ENCODE results near the gene DESI2.
"Not testable (repeated sequence)": the region's sequence is repeated elsewhere in the genome, so short reads cannot be mapped to it uniquely, and the experiment has no call there.

The DESI2 gene

GRCh38 chr1:244660595-244660994 is 7.7 kb downstream of the DESI2 start:
- Histone ChIP-seq H3K4me3 (ENCODE audit: insufficient read depth in 1 of 2, low read depth in 1 of 2, low read length in 2 of 2) (no peak overlapping the region), H4K8ac (ENCODE audit: low read length) (no peak overlapping the region), H2BK5ac (ENCODE audit: low read depth, low read length, poor library complexity, severe bottlenecking) (no peak overlapping the region), H3K9me3 (ENCODE audit: control insufficient read depth, low read length) (no peaks in the 10 kb centered on the region), H3K4ac (ENCODE audit: low read depth in 1 of 2, low read length in 2 of 2) (no peak overlapping the region), H3K18ac (ENCODE audit: low read depth in 1 of 2, low read length in 2 of 2) (no peak overlapping the region), H3K79me1 (replicated peaks; ENCODE audit: low read length, poor library complexity, severe bottlenecking) (peaks cover 13% of the 10 kb centered on the region), H3K23ac (ENCODE audit: low read length in 2 of 2) (no peak overlapping the region), H3K27me3 (ENCODE audit: control insufficient read depth in 1 of 2, insufficient read depth in 1 of 2, low read length in 2 of 2) (no peaks in the 10 kb centered on the region), H4K91ac (ENCODE audit: low read length) (no peak overlapping the region), H3K14ac (ENCODE audit: low read length in 2 of 2) (no peak overlapping the region), H2BK15ac (ENCODE audit: low read depth, poor library complexity, severe bottlenecking) (no peak overlapping the region), H3K27ac (ENCODE audit: low read length, poor library complexity, severe bottlenecking) (no peak overlapping the region), H2BK12ac (ENCODE audit: low read length in 2 of 2) (no peak overlapping the region), H3K9ac (ENCODE audit: low read length) (no peak overlapping the region), H3K4me1 (ENCODE audit: control insufficient read depth, insufficient read depth, low read depth, low read length) (no peaks in the 10 kb centered on the region), H2BK120ac (ENCODE audit: low read depth, low read length) (no peak overlapping the region), H3K36me3 (ENCODE audit: control insufficient read depth in 1 of 2, insufficient read depth in 2 of 2, low read depth in 1 of 2, low read length in 2 of 2) (peaks cover 0 to 17% of the 10 kb centered on the region in 2 experiments), H2AFZ (ENCODE audit: low read depth, low read length) (no peak overlapping the region), H3K4me2 (ENCODE audit: low read length, poor library complexity, severe bottlenecking) (no peak overlapping the region), H2AK5ac (ENCODE audit: low read length, severe bottlenecking) (no peak overlapping the region)
- no peak for DNase-seq
- 98% methylated on average over 2 of the region's 3 CpGs for WGBS

- not testable (repeated sequence) for H3K9me3 ChIP-seq (ENCODE audit: control insufficient read depth, low read length); DNase-seq; H3K4me1 ChIP-seq (ENCODE audit: control insufficient read depth, insufficient read depth, low read depth, low read length); H4K8ac ChIP-seq (ENCODE audit: low read length); H2BK5ac ChIP-seq (ENCODE audit: low read depth, low read length, poor library complexity, severe bottlenecking); H2AFZ ChIP-seq (ENCODE audit: low read depth, low read length); H2BK12ac ChIP-seq (ENCODE audit: low read length in 2 of 2); H3K4ac ChIP-seq (ENCODE audit: low read depth in 1 of 2, low read length in 2 of 2); H3K23ac ChIP-seq (ENCODE audit: low read length in 2 of 2); H3K4me3 ChIP-seq (ENCODE audit: insufficient read depth in 1 of 2, low read depth in 1 of 2, low read length in 2 of 2); H3K14ac ChIP-seq (ENCODE audit: low read length in 2 of 2); H2AK5ac ChIP-seq (ENCODE audit: low read length, severe bottlenecking); H3K18ac ChIP-seq (ENCODE audit: low read depth in 1 of 2, low read length in 2 of 2); H3K27ac ChIP-seq (ENCODE audit: low read length, poor library complexity, severe bottlenecking); H2BK15ac ChIP-seq (ENCODE audit: low read depth, poor library complexity, severe bottlenecking); H4K91ac ChIP-seq (ENCODE audit: low read length); H2BK120ac ChIP-seq (ENCODE audit: low read depth, low read length); H3K27me3 ChIP-seq (ENCODE audit: control insufficient read depth in 1 of 2, insufficient read depth in 1 of 2, low read length in 2 of 2); H3K4me2 ChIP-seq (ENCODE audit: low read length, poor library complexity, severe bottlenecking); H3K9ac ChIP-seq (ENCODE audit: low read length)
- H3K79me1 ChIP-seq (replicated peaks; ENCODE audit: low read length, poor library complexity, severe bottlenecking): peaks cover 14% of the 10 kb centered on the region
- H3K36me3 ChIP-seq (ENCODE audit: control insufficient read depth in 1 of 2, insufficient read depth in 2 of 2, low read depth in 1 of 2, low read length in 2 of 2): peaks cover 0 to 17% of the 10 kb centered on the region in 2 experiments
- WGBS: 100% methylated on average over 1 of the region's 4 CpGs
Measured at GRCh38 chr1:244661569-244662312, 8.8 kb downstream of the DESI2 start.

- Histone ChIP-seq H3K4me1 (ENCODE audit: control insufficient read depth, insufficient read depth, low read depth, low read length) (no peaks in the 10 kb centered on the region), H3K18ac (ENCODE audit: low read depth in 1 of 2, low read length in 2 of 2) (no peak overlapping the region), H2AFZ (ENCODE audit: low read depth, low read length) (no peak overlapping the region), H4K8ac (ENCODE audit: low read length) (no peak overlapping the region), H3K4me3 (ENCODE audit: insufficient read depth in 1 of 2, low read depth in 1 of 2, low read length in 2 of 2) (no peak overlapping the region), H3K27me3 (ENCODE audit: control insufficient read depth in 1 of 2, insufficient read depth in 1 of 2, low read length in 2 of 2) (no peaks in the 10 kb centered on the region), H2BK12ac (ENCODE audit: low read length in 2 of 2) (no peak overlapping the region), H3K14ac (ENCODE audit: low read length in 2 of 2) (no peak overlapping the region), H2BK15ac (ENCODE audit: low read depth, poor library complexity, severe bottlenecking) (no peak overlapping the region), H2BK120ac (ENCODE audit: low read depth, low read length) (no peak overlapping the region), H4K91ac (ENCODE audit: low read length) (no peak overlapping the region), H3K36me3 (ENCODE audit: control insufficient read depth in 1 of 2, insufficient read depth in 2 of 2, low read depth in 1 of 2, low read length in 2 of 2) (peaks cover 0 to 14% of the 10 kb centered on the region in 2 experiments), H3K4ac (ENCODE audit: low read depth in 1 of 2, low read length in 2 of 2) (no peak overlapping the region), H3K23ac (ENCODE audit: low read length in 2 of 2) (no peak overlapping the region), H3K9ac (ENCODE audit: low read length) (no peak overlapping the region), H3K27ac (ENCODE audit: low read length, poor library complexity, severe bottlenecking) (peak overlapping the region; percentile 16), H2AK5ac (ENCODE audit: low read length, severe bottlenecking) (no peak overlapping the region), H3K4me2 (ENCODE audit: low read length, poor library complexity, severe bottlenecking) (no peak overlapping the region), H3K79me1 (replicated peaks; ENCODE audit: low read length, poor library complexity, severe bottlenecking) (peaks cover 16% of the 10 kb centered on the region), H2BK5ac (ENCODE audit: low read depth, low read length, poor library complexity, severe bottlenecking) (no peak overlapping the region), H3K9me3 (ENCODE audit: control insufficient read depth, low read length) (no peaks in the 10 kb centered on the region)
- DNase-seq: no peak
- 97% methylated on average over 2 of the region's 2 CpGs for WGBS
Measured at GRCh38 chr1:244662599-244662998, 9.7 kb downstream of the DESI2 start.

- 90% methylated on average over 3 of the region's 3 CpGs for WGBS
- Histone ChIP-seq H3K18ac (ENCODE audit: low read depth in 1 of 2, low read length in 2 of 2) (no peak overlapping the region), H4K91ac (ENCODE audit: low read length) (no peak overlapping the region), H3K27me3 (ENCODE audit: control insufficient read depth in 1 of 2, insufficient read depth in 1 of 2, low read length in 2 of 2) (no peaks in the 10 kb centered on the region), H3K4ac (ENCODE audit: low read depth in 1 of 2, low read length in 2 of 2) (no peak overlapping the region), H4K8ac (ENCODE audit: low read length) (no peak overlapping the region), H2AK5ac (ENCODE audit: low read length, severe bottlenecking) (no peak overlapping the region), H3K79me1 (replicated peaks; ENCODE audit: low read length, poor library complexity, severe bottlenecking) (peaks cover 17% of the 10 kb centered on the region), H3K23ac (ENCODE audit: low read length in 2 of 2) (no peak overlapping the region), H3K4me2 (ENCODE audit: low read length, poor library complexity, severe bottlenecking) (no peak overlapping the region), H3K4me3 (ENCODE audit: insufficient read depth in 1 of 2, low read depth in 1 of 2, low read length in 2 of 2) (no peak overlapping the region), H2BK120ac (ENCODE audit: low read depth, low read length) (no peak overlapping the region), H3K36me3 (ENCODE audit: control insufficient read depth in 1 of 2, insufficient read depth in 2 of 2, low read depth in 1 of 2, low read length in 2 of 2) (peaks cover 0 to 5% of the 10 kb centered on the region in 2 experiments), H3K9ac (ENCODE audit: low read length) (no peak overlapping the region), H3K27ac (ENCODE audit: low read length, poor library complexity, severe bottlenecking) (no peak overlapping the region), H3K9me3 (ENCODE audit: control insufficient read depth, low read length) (no peaks in the 10 kb centered on the region), H2BK5ac (ENCODE audit: low read depth, low read length, poor library complexity, severe bottlenecking) (no peak overlapping the region), H3K4me1 (ENCODE audit: control insufficient read depth, insufficient read depth, low read depth, low read length) (peaks cover 1% of the 10 kb centered on the region), H2AFZ (ENCODE audit: low read depth, low read length) (no peak overlapping the region), H2BK15ac (ENCODE audit: low read depth, poor library complexity, severe bottlenecking) (no peak overlapping the region), H3K14ac (ENCODE audit: low read length in 2 of 2) (no peak overlapping the region), H2BK12ac (ENCODE audit: low read length in 2 of 2) (no peak overlapping the region)
- no peak for DNase-seq
Measured at GRCh38 chr1:244664353-244664752, 11.4 kb downstream of the DESI2 start.
